Measurements from ENCODE around the gene BET1L.

GRCh38 chr11:250740-251299 lies 43.6 kb upstream of the BET1L start:
- TF ChIP-seq CTCF (conservative IDR thresholded peaks at IDR 0.05; ENCODE audit: low read depth, low read length) (peak; percentile 72), EZH2 (IDR thresholded peaks at IDR 0.05; ENCODE audit: low read length, unreplicated experiment) (no peak), EZH2phosphoT487 (IDR thresholded peaks at IDR 0.05; ENCODE audit: borderline replicate concordance, low read length) (no peak)

Measured in PC-3 (cell line).